ENCODE results near the gene LIPC.
A peak's percentile ranks its signal among the peaks of the same experiment; 100 is the strongest.

LIPC gene

GRCh38 chr15:58522865-58523264 lies 91.1 kb downstream of the LIPC start:
- TF ChIP-seq POLR2A (IDR thresholded peaks at IDR 0.05; ENCODE audit: extremely low read depth, insufficient read length) (no peak), MYC (IDR thresholded peaks at IDR 0.05; ENCODE audit: low read depth, low read length) (no peak)
- TF ChIP-seq, protein P1, sequence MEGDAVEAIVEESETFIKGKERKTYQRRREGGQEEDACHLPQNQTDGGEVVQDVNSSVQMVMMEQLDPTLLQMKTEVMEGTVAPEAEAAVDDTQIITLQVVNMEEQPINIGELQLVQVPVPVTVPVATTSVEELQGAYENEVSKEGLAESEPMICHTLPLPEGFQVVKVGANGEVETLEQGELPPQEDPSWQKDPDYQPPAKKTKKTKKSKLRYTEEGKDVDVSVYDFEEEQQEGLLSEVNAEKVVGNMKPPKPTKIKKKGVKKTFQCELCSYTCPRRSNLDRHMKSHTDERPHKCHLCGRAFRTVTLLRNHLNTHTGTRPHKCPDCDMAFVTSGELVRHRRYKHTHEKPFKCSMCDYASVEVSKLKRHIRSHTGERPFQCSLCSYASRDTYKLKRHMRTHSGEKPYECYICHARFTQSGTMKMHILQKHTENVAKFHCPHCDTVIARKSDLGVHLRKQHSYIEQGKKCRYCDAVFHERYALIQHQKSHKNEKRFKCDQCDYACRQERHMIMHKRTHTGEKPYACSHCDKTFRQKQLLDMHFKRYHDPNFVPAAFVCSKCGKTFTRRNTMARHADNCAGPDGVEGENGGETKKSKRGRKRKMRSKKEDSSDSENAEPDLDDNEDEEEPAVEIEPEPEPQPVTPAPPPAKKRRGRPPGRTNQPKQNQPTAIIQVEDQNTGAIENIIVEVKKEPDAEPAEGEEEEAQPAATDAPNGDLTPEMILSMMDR (IDR thresholded peaks at IDR 0.05; ENCODE audit: low read depth, low read length), result no peak
- TF ChIP-seq, protein P2, sequence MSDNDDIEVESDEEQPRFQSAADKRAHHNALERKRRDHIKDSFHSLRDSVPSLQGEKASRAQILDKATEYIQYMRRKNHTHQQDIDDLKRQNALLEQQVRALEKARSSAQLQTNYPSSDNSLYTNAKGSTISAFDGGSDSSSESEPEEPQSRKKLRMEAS (IDR thresholded peaks at IDR 0.05; ENCODE audit: low read depth, low read length), result no peak
- no peak for DNase-seq (ENCODE audit: low read depth)
- no peak overlapping the region for H3K4me3 ChIP-seq (ENCODE audit: low read depth, low read length)

DNA sequence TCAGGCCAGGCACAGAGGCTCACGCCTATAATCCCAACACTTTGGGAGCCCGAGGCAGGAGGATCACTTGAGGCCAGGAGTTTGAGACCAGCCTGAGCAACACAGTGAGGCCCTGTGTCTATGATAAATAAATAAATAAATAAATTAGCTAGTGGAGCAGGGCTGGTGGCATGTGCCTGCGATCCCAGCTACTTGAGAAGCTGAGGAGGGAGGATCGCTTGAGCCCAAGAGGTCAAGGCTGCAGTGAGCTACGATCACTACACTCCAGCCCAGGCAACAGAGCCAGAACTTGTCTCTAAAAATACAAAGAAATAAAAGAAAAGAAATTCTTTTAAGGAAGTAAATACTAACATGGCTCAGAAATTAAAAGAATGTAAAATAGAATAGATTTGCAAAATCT lies 91.8 kb downstream of the LIPC start:
- DNase-seq (ENCODE audit: low read depth), result no peak
- TF ChIP-seq, protein P1 (IDR thresholded peaks at IDR 0.05; ENCODE audit: low read depth, low read length), result no peak
- no peak for TF ChIP-seq MYC (IDR thresholded peaks at IDR 0.05; ENCODE audit: low read depth, low read length)
- TF ChIP-seq, protein P2 (IDR thresholded peaks at IDR 0.05; ENCODE audit: low read depth, low read length), result no peak
- no peak for TF ChIP-seq POLR2A (IDR thresholded peaks at IDR 0.05; ENCODE audit: extremely low read depth, insufficient read length)
- H3K4me3 ChIP-seq (ENCODE audit: low read depth, low read length), result no peak overlapping the region

- TF ChIP-seq POLR2A (IDR thresholded peaks at IDR 0.05; ENCODE audit: extremely low read depth, insufficient read length) (no peak), MYC (IDR thresholded peaks at IDR 0.05; ENCODE audit: low read depth, low read length) (no peak)
- TF ChIP-seq, protein P2 (IDR thresholded peaks at IDR 0.05; ENCODE audit: low read depth, low read length), result no peak
- TF ChIP-seq, protein P1 (IDR thresholded peaks at IDR 0.05; ENCODE audit: low read depth, low read length), result no peak
Observed at GRCh38 chr15:58524247-58524646, 92.5 kb downstream of the LIPC start.

DNA sequence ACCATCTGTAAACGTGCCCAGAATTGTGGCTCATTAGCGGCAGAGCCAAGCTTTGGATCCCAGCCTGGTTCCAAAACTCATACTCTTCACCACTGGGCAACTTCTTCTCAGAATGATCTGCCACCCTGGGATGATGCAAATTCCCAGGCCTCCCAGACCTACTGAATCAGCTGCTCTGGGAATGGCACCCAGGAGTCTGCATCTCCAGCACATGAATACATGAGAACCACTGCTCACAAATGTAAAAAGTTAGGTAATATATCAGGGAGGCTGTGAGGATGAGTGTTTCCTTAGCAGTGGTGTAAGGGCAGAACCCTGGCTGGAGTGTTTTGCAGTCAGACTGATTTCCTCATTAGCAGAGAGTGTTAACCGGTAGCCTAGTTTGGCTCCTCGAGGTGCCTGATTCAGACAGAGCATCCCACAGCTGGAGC lies 94.2 kb downstream of the LIPC start:
- peak; percentile 15 for DNase-seq (ENCODE audit: low read depth)
- TF ChIP-seq POLR2A (IDR thresholded peaks at IDR 0.05; ENCODE audit: extremely low read depth, insufficient read length), result no peak
- H3K4me3 ChIP-seq (ENCODE audit: low read depth, low read length), result no peak overlapping the region

More at GRCh38 chr15:58524247-58524646, 92.5 kb downstream of the LIPC start:
- H3K4me3 ChIP-seq (ENCODE audit: low read depth, low read length), result no peak overlapping the region
- DNase-seq (ENCODE audit: low read depth), result peak; percentile 46

- TF ChIP-seq POLR2A (IDR thresholded peaks at IDR 0.05; ENCODE audit: extremely low read depth, insufficient read length) (no peak), MYC (IDR thresholded peaks at IDR 0.05; ENCODE audit: low read depth, low read length) (no peak)
- TF ChIP-seq, protein P2 (IDR thresholded peaks at IDR 0.05; ENCODE audit: low read depth, low read length), result no peak
- TF ChIP-seq, protein P1 (IDR thresholded peaks at IDR 0.05; ENCODE audit: low read depth, low read length), result no peak
- DNase-seq (ENCODE audit: low read depth), result peak; percentile 60
- no peak overlapping the region for H3K4me3 ChIP-seq (ENCODE audit: low read depth, low read length)
Observed at GRCh38 chr15:58526647-58527192, 94.9 kb downstream of the LIPC start.

GRCh38 chr15:58527573-58528187 lies 95.9 kb downstream of the LIPC start:
- no peak overlapping the region for H3K4me3 ChIP-seq (ENCODE audit: low read depth, low read length)
- TF ChIP-seq, protein P2 (IDR thresholded peaks at IDR 0.05; ENCODE audit: low read depth, low read length), result no peak
- TF ChIP-seq POLR2A (IDR thresholded peaks at IDR 0.05; ENCODE audit: extremely low read depth, insufficient read length), result no peak
- no peak for TF ChIP-seq MYC (IDR thresholded peaks at IDR 0.05; ENCODE audit: low read depth, low read length)
- TF ChIP-seq, protein P1 (IDR thresholded peaks at IDR 0.05; ENCODE audit: low read depth, low read length), result no peak
- DNase-seq (ENCODE audit: low read depth), result no peak
